GM10248 (cell line): ENCODE data around the gene RRP1.

ENCODE experiments used
- CTCF ChIA-PET: fragments of 300-600 bp; sonication (Branson Sonifier 250); formaldehyde crosslinking; extraction: SDS; loops from one replicate; lab custom pipeline; 2021; ENCODE audit warnings: antibody characterized with exemption; lab: Yijun Ruan, JAX
- POLR2A ChIA-PET: fragments of 350-650 bp; sonication (Branson Sonifier 250); formaldehyde crosslinking; extraction: SDS; loops from one replicate; lab custom pipeline; 2020; ENCODE audit warnings: antibody characterized with exemption; lab: Yijun Ruan, JAX
- DNase-seq: peaks from one replicate; pipeline ENCODE4 v3.0.0; 2012; ENCODE audit errors: extremely low spot score
- TF ChIP-seq, protein P1 (sequence below): IDR thresholded peaks from 2 replicates; pipeline ENCODE4 v1.5.1; 2012; ENCODE audit warnings: mild to moderate bottlenecking, low read depth; ENCODE audit errors: extremely low read depth, missing control alignments, control extremely low read depth

The RRP1 gene

DNA sequence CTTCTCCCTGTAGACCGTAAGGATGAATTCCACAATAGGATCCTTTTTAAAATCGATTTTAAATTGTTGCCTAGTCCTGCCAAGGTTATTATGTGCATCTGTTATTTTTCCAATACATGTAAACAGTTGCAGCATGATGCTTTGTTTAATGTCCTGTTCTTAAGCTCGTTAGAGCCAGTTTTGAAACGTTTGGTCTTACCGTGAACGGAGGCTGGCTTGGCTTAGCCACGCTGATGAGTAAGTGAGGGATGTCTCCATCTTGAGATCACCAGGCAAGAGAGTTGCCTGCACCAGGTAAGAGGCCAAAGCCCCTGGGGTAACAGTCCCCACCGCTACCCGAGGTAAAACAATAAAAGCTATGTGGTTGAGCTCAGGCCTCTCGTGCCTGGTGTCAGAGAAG lies 30.6 kb upstream of the RRP1 start:
- CTCF ChIA-PET: interaction anchor here (1.0 to 1.7 kb wide), 2 partner anchors 10 to 12 kb away, joined by 3 to 6 read pairs; no protein-coding TSS in a partner anchor
- DNase-seq: no peak
- POLR2A ChIA-PET: interaction anchor here (0.5 kb wide), 1 partner anchor 18 kb away, joined by 3 read pairs; no protein-coding TSS in a partner anchor
- TF ChIP-seq, protein P1, sequence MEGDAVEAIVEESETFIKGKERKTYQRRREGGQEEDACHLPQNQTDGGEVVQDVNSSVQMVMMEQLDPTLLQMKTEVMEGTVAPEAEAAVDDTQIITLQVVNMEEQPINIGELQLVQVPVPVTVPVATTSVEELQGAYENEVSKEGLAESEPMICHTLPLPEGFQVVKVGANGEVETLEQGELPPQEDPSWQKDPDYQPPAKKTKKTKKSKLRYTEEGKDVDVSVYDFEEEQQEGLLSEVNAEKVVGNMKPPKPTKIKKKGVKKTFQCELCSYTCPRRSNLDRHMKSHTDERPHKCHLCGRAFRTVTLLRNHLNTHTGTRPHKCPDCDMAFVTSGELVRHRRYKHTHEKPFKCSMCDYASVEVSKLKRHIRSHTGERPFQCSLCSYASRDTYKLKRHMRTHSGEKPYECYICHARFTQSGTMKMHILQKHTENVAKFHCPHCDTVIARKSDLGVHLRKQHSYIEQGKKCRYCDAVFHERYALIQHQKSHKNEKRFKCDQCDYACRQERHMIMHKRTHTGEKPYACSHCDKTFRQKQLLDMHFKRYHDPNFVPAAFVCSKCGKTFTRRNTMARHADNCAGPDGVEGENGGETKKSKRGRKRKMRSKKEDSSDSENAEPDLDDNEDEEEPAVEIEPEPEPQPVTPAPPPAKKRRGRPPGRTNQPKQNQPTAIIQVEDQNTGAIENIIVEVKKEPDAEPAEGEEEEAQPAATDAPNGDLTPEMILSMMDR: no peak

- ChIA-PET CTCF (interaction anchor here (1.0 kb wide), 1 partner anchor 11 kb away, joined by 3 read pairs; no protein-coding TSS in a partner anchor), POLR2A (no interaction called here)
- TF ChIP-seq, protein P1: no peak
- DNase-seq: no peak
Measured at GRCh38 chr21:43759651-43760050, 29.7 kb upstream of the RRP1 start.

GRCh38 chr21:43760391-43760958 lies 28.9 kb upstream of the RRP1 start:
- ChIA-PET CTCF (no interaction called here), POLR2A (no interaction called here)
- TF ChIP-seq, protein P1: no peak
- no peak for DNase-seq

- ChIA-PET CTCF (no interaction called here), POLR2A (no interaction called here)
- DNase-seq: no peak
- TF ChIP-seq, protein P1: no peak
Measured at GRCh38 chr21:43761886-43762285, 27.5 kb upstream of the RRP1 start.

DNA sequence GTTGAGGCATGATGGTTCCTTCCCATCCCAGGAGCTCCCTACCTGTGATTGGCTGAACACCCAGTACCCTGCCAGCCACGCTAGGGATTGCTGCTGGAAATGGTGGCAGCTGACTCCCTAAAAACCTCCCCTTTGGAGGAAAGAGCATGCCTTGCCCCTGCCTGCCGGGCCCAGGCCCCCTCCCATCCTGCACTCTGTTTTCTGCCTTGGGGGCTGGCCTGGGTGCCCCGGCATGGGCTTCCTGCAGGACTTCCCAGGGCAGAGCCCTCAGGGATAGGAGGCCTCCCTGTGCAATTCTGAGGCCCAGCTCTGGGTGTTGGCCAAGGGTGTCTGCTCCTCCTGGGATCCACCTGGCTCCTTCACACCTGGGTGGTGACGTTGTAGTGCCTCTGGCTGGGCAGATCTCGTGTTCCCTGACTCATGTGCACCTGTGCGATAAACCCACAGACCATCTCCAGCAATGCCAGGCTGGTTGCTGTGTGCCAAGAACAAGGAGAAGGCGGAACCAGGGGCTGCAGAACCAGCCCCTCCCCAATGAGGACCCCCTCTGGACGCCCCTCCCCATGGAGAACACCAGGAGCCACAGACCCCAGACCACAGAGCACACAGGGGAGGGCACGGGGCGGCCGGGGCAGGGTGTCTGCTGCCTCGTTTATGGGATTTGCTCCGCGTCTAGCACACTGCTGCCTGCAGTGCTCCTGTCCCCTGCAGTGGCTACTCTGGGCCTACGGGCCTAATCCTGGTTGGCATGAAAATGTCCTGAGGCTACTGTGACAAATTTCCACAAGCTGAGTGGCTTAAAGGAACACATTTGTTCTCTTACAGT lies 26.9 kb upstream of the RRP1 start:
- no peak for DNase-seq
- ChIA-PET POLR2A (no interaction called here), CTCF (no interaction called here)
- TF ChIP-seq, protein P1: no peak

GRCh38 chr21:43763901-43764523 lies 25.4 kb upstream of the RRP1 start:
- CTCF ChIA-PET: interaction anchor here (1.0 to 1.2 kb wide), 3 partner anchors 10 to 43 kb away, joined by 3 read pairs; no protein-coding TSS in a partner anchor
- no peak for DNase-seq
- TF ChIP-seq, protein P1: no peak
- POLR2A ChIA-PET: no interaction called here
